ENCODE measurements around the gene FOXM1. TPM values are rescaled to one million over a fixed set of nuclear protein-coding genes. Genes with fewer than 3 reads are reported as not detected.

Gene FOXM1
- total and polyA plus RNA-seq, 10 of the 15 experiments (the other 5 are each of a cell fraction or from before 2014, with no cell fraction given): 15.1 to 63.2 (median 34.2) TPM

GRCh38 chr12:2845280-2845679 is 31.7 kb downstream of the FOXM1 start:
- H3K9ac ChIP-seq (ENCODE audit: control insufficient read depth, insufficient read depth, low read length): no peak overlapping the region
- ATAC-seq (no peak), DNase-seq (ENCODE audit: low read depth, low spot score) (no peak), FAIRE-seq (no peak)
- H3K36me3 ChIP-seq (ENCODE audit: control insufficient read depth in 2 of 2, insufficient read depth in 2 of 2, low read length in 1 of 2): no peaks in the 10 kb centered on the region; a peak in 1 of 4 replicates
- POLR2A ChIA-PET: no interaction called here
- no peaks in the 10 kb centered on the region for H3K4me1 ChIP-seq (ENCODE audit: control insufficient read depth, insufficient read depth, low read length)
- TSS peak; percentile 33 for BruUV-seq (replicated peaks)
- no peak overlapping the region for H3K4me2 ChIP-seq (ENCODE audit: control insufficient read depth, insufficient read depth)
- 58% methylated on average over 6 of the region's 6 CpGs for WGBS (ENCODE audit: insufficient coverage, insufficient replicate concordance, low lambda C conversion rate, missing lambda C conversion rate)
- H3K4me3 ChIP-seq: no peak overlapping the region
- H2AFZ ChIP-seq (ENCODE audit: control insufficient read depth, low read depth, low read length): no peak overlapping the region
- no peaks in the 10 kb centered on the region for H3K27me3 ChIP-seq (replicated peaks in 1 of 2; ENCODE audit: control insufficient read depth in 2 of 2, insufficient read depth in 2 of 2, low read length in 1 of 2)
- no peak overlapping the region for H3K27ac ChIP-seq (ENCODE audit: control insufficient read depth, insufficient read depth)
- no peak for TF ChIP-seq GABPA (IDR thresholded peaks at IDR 0.05; ENCODE audit: low read depth)
- TF ChIP-seq CBX3 (IDR thresholded peaks at IDR 0.05; ENCODE audit: borderline replicate concordance, low read depth): no peak
- no peak for TF ChIP-seq RFX5 (IDR thresholded peaks at IDR 0.05; ENCODE audit: low read depth, low read length)
- TF ChIP-seq HDAC6 (IDR thresholded peaks at IDR 0.05; ENCODE audit: unreplicated experiment): no peak
- no peak for TF ChIP-seq CEBPB (IDR thresholded peaks at IDR 0.05; ENCODE audit: borderline replicate concordance in 1 of 2, low read depth in 2 of 2, low read length in 2 of 2)
- TF ChIP-seq NR2C1 (IDR thresholded peaks at IDR 0.05): no peak
- TF ChIP-seq HDAC2 (IDR thresholded peaks at IDR 0.05): no peak
- TF ChIP-seq BCLAF1 (IDR thresholded peaks at IDR 0.05): no peak
- no peak for TF ChIP-seq SIX5 (IDR thresholded peaks at IDR 0.05; ENCODE audit: low read depth, low read length, severe bottlenecking)
- no peak for TF ChIP-seq ELK1 (IDR thresholded peaks at IDR 0.05; ENCODE audit: low read depth, low read length)
- TF ChIP-seq CTCF (IDR thresholded peaks at IDR 0.05 in 2 of 3, conservative IDR thresholded peaks at IDR 0.05 in 1 of 3; ENCODE audit: control insufficient read depth in 2 of 3, extremely low read depth in 1 of 3, insufficient read depth in 1 of 3, low read depth in 3 of 3, low read length in 3 of 3): no peak
- H4K20me1 ChIP-seq (ENCODE audit: control insufficient read depth, insufficient read depth): no peaks in the 10 kb centered on the region
- intact Hi-C loops (cut with micrococcal nuclease; ENCODE audit: unreplicated experiment) (loop anchor here (5.0 kb wide), 1 partner anchor 187 kb away; no protein-coding TSS in a partner anchor), in situ Hi-C loops (cut with MboI) (no loop called here)
- no peaks in the 10 kb centered on the region for H3K9me3 ChIP-seq (replicated peaks; ENCODE audit: control insufficient read depth, insufficient read depth, low read length)
- CTCF ChIA-PET: interaction anchor here (0.6 to 1.7 kb wide), 7 partner anchors 13 to 902 kb away, joined by 3 to 8 read pairs (median 4); no protein-coding TSS in a partner anchor
- RAD21 ChIA-PET (ENCODE audit: unreplicated experiment): interaction anchor here (1.4 kb wide), 1 partner anchor 196 kb away, joined by 3 read pairs; no protein-coding TSS in a partner anchor
- H3K79me2 ChIP-seq (ENCODE audit: control insufficient read depth, insufficient read depth, low read length): no peaks in the 10 kb centered on the region
- SMC1A ChIA-PET (ENCODE audit: uncharacterized antibody, unreplicated experiment): interaction anchor here (0.8 kb wide), 1 partner anchor 106 kb away, joined by 3 read pairs; no protein-coding TSS in a partner anchor

Measured in GM12878 (cell line).